GM15510 (cell line): ENCODE data around the gene C6orf89.

Source experiments
- POLR2A ChIP-seq: IDR thresholded peaks from 3 replicates; pipeline ENCODE4 v1.6.1; 2011; ENCODE audit warnings: borderline replicate concordance; ENCODE audit not compliant: insufficient read length; ENCODE audit errors: extremely low read depth

The C6orf89 gene

DNA sequence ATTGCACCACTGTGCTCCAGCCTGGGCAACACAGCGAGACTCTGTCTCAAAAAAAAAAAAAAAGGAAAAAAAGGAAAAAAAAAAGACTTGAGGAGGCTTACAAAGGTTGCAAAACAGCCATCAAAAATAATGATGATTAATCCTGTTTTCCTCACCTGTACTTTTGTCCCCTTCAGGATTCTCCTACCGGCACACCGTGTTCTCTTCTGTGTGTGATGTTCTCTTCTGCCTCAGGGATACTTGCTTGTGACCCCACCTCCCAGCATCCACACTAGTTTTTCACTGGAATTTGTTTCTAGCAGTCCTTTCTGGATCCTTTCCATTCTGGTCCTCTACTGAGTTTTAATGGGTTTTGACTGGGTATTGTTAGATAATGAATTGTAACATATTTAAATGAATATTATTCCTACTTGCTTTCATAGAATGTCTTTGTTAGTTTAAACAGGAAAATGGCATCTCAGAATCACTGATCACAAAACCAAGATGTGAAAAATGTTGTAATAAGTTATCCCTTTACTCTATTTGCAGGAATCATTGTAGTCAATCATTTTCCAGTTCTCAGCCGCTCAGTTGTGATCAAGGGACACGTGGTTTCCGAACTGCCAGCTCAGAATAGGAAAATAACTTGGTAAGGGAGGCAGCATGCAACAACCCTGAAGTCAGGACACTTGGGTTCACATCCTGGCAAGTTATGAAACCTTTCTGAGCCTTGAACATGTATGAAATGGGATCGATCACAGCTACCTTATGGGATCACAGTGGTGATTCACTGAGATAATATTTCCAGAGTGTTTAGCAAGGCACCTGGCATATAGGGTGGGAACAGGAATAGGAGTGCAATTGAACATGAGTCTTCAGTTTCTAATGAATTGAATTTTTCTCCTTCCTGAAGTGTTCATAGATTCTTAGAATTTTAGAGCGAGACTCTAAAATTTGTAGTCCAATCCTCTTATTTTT, 8.5 kb downstream of the C6orf89 start:
- no peak for TF ChIP-seq POLR2A

DNA sequence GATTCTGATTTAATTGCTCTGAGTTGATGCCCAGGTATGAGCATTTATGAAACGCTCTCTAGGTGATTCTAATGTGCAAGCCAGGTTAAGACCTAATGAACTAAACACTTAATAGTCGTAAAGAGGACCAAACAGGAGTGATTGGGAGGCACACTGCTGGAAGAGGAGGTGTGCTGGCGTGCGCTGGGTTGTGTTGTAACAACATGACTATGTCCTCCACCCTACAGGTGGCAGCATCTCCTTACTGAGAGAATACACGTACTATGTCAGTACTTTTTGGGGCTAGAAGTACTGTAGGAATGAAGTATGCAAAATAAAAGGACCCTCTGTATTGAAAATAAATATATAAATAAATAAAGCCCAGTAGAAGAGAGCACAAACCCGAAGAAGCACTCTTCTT, 11.9 kb downstream of the C6orf89 start:
- no peak for TF ChIP-seq POLR2A

DNA sequence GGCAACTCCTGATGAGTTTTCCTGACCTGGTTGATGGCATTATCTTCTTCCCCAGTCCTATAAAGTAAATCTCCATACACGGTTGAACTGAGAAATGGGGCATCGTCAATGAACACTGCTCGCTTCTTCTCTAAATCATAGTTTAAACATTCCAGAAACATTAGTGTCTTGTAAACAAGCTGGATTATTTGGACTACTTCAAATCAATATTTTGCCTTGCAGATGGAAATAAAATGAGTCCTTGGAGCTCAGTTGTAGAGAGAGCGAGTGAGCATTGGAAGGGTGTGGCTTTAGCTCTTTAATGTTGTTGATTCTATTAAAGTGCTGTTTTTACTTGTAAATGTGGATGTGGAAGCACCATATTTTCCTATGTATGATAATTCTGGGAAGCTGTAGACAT, 18.4 kb downstream of the C6orf89 start:
- no peak for TF ChIP-seq POLR2A

DNA sequence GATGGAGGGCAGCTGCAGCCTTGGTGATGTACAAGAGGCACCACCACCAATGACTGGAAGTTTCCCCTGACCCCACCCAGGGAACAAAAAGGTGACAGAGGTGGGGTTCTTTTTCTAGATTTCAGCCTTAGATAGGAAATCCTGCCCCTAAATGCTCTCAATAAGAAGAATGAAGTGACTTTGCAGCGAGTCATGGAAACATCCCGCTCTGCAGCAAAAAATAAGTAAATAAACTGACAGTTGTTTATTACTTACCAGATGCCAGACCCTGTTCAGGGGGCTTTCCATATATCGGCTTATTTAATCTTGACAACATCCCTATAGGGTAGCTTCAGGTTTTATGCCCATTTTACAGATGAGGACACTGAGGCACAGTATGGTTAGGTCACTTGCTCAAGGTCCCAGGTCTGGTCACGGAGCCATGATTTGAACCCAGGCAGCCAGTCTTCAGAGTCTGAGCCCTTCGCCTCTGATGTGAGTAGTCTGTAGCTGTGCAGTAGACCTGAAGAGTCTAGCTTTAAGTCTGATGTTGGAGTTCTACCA, 19.2 kb downstream of the C6orf89 start:
- TF ChIP-seq POLR2A: no peak

DNA sequence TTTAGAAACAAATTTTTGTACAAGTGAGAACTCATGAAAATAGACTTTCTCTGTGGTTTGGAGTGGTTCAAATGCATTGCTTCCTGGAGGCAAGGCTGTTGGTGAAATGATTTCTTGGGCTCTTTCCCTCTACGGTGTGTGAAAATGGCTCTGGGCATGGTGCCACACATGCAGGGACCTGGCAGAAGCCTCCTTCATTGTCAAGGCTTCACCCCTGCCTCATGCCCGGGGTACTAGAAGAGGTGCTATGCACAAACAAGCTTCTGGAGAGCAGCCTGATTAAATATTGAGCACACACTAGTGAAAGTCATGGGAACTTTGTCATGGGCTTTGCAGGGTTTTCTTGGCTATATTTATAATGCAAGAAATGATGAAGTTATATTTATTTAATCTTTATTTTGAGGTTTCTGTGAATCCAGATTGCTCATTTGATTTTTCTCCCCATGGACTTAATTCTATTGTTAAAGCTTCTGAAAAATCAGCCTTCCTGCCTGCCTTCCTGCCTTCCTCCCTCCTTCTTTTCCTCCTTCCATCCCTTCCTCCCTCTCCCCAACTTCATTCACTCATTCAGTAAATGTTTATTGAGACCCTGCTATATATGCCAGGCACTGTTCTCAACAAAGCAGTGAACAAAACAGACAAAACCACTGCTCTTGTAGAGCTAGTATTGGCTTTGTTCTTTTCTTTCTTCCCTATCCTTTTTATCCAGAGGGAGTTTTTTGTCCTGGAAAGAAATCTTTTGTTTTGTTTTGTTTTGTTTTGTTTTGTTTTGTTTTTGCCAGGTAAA, 21.0 kb downstream of the C6orf89 start:
- no peak for TF ChIP-seq POLR2A

DNA sequence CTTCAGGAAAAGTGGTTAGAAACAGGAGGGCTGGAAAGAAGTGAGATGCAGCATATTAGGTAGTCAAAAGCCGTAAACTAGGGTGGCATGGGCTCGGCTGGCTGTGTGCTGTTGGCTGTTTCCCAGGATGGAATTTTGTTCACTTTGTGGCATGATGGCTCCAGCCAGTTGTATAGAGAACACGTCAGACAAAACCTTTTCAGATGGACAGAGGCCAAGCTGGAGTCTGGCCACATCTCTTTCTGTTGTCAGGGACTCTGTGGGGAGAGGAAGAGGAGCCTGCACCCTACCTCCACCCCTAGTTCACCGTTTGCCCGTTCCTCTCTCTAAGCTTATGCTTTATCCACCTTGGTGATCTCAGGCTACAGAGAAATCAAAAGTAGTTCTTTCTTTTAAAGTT, 22.0 kb downstream of the C6orf89 start:
- no peak for TF ChIP-seq POLR2A

DNA sequence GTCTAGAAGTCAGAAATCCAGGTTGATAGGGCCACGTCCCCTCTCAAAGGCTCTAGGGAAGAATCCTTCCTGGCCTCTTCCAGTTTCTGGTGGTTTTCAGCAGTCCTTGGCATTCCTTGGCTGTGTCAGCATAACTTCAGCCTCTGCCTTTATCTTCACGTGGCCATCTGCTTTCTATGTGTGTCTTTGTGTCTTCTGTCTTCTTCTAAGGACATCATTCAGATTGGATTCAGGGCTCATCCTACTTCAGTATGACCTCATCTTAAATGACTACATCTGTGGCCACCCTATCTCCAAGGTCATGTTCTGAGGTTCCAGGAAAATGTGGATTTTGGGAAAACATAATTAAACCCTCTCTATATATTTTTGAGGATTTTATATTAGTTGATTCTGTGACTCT, 23.0 kb downstream of the C6orf89 start:
- TF ChIP-seq POLR2A: no peak

DNA sequence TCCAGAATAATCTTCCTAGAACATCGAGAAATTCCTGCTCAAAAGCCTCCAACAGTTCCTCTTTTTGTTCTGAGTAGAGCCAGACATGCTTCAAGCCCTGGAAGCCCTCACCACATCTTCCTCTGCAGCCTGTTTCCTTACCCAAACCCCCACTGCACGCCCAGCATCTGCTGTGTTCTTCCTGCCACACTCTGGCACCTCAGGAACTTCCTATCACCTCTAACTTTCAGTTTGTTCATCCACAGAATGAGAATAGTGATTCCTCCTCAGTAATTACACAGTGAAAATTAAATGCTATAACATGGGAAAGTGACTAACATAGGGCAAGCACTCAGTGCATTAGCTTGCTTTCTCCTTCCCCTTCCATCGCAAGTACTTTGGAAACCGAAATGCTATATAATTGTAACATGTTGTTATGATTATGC, 26.3 kb downstream of the C6orf89 start:
- no peak for TF ChIP-seq POLR2A

DNA sequence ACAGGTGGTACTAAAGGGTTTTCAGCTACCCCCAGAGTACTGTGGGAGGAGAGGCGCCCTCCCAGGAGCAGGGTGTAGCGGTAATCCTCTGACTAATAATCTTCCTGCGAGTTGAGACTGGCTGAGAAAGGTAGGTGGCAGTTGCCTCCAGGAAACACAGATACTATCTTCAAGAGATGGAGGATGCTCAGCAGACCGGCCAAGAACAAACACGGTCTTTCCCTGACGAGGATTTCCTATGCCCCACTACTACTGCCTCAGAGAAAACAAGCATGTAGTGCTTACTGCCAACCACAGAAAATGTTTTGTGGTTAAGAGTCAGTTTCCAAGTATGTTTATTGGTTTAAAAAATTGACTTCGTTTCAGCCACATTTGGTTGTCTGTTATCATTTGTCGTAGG, 26.8 kb downstream of the C6orf89 start:
- no peak for TF ChIP-seq POLR2A

DNA sequence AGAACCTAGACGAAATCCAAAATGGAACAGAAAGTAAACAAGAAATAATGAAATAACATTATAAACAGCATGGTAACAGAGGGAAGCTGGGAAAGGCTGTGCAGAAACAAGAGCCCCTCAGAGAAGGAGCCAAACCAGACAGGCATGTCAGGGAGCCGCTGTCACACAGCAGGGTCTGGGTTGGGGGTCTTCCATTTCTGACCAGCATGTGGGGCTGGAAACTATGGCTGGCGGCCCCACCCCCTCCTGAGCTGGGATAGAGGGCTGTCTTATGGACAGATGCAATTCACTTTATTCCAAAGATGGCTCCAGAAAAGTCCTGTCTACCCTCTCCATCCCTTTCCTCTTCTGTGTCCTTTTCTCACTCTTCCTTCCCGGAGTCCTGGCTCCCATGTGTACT, 27.3 kb downstream of the C6orf89 start:
- TF ChIP-seq POLR2A: no peak

DNA sequence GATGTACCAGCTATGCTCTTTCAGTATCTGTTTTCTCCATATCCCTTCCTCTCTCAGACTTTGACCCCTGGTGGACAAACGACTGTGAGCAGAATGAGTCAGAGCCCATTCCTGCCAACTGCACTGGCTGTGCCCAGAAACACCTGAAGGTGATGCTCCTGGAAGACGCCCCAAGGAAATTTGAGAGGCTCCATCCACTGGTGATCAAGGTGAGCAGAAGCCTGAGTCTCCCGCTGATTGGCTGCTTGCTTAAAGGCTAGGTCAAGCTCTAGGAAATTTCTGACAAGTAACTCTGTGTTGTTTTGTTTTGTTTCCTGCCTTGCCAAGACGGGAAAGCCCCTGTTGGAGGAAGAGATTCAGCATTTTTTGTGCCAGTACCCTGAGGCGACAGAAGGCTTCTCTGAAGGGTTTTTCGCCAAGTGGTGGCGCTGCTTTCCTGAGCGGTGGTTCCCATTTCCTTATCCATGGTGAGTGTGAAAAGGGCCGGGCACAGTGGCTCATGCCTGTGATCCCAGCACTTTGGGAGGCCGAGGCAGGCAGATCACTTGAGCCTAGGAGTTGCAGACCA, 28.6 kb downstream of the C6orf89 start:
- TF ChIP-seq POLR2A: no peak

DNA sequence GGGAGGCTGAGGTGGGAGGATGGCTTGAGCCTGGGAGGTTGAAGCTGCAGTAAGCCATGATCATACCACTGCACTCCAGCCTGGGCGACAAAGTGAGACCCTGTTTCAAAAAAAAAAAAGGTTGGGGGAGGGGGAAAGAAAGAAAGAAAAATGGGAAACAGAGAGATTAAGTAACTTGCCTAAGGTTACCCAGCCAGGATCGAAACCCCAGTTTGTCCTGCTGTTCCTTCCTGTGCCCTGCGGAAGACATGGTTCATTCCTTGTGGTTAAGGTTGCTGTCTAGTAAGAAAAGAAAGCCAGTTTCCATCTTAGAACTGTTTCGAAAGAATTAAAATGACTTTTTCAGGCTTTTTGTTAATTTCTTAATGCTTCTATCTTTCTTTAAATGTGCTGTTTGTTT, 29.8 kb downstream of the C6orf89 start:
- TF ChIP-seq POLR2A: no peak

DNA sequence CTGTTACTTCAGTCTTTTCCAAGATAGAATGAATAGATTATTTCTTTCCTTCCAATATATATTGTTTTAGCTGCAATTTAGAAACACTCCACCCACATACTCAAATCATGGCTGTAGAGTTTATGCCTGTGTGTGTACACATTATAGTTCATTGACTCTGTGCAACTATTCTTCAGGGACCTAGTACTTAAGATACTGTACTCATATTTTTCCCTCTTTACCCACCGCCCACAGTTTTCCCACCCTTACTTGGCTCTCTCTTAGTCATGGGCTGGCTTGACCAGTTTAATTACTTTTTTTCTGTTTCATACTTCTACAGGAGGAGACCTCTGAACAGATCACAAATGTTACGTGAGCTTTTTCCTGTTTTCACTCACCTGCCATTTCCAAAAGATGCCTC, 30.4 kb downstream of the C6orf89 start:
- TF ChIP-seq POLR2A: no peak

DNA sequence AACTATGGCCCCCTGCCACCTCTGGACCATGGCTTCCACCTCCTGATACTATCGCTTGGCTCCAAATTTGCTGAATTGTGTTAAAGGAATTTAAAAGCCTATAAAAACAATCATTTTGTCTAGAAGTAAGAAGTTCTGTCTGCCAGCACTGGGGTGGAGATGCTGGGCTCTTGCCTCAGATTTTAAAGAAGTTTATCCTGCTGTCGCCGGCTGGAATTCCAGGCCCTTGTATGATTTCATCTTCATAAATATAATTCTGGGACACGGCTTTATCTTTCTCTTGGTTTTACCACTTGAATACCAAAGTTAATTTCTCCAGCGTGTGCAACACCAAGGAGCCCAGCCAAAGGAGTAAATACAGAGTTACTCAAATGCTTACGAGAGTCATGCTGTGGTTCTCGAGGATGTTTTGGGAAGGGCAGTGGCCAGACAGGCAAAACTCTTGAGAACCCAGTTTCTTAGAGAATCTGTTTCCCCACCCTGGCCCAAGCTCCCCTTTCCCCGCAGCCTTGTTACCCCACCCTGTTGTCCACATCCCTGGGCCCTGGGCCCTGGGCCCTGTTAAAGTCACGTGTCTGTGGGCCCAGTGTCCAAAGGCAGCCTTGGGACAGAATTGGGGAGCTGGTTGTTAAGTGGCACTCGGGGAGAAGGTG, 31.9 kb downstream of the C6orf89 start:
- TF ChIP-seq POLR2A: no peak
